GM18858 (cell line): ENCODE results near the gene LCOR.

ENCODE experiments used
- ATAC-seq: cut with Tn5 transposase; IDR thresholded peaks from one replicate; pipeline ENCODE4 v1.9.1; 2021; ENCODE audit not compliant: unreplicated experiment

LCOR gene

GRCh38 chr10:96889415-96890171, 57.5 kb downstream of the LCOR start:
- ATAC-seq, result no peak

GRCh38 chr10:96890172-96890513, 58.0 kb downstream of the LCOR start:
- ATAC-seq, result no peak

GRCh38 chr10:96890580-96890979, 58.5 kb downstream of the LCOR start:
- no peak for ATAC-seq

GRCh38 chr10:96891840-96892239, 59.7 kb downstream of the LCOR start:
- ATAC-seq, result no peak

GRCh38 chr10:96895662-96896424, 63.7 kb downstream of the LCOR start:
- no peak for ATAC-seq

GRCh38 chr10:96896884-96897589, 64.9 kb downstream of the LCOR start:
- ATAC-seq, result no peak

GRCh38 chr10:96902117-96902516, 70.0 kb downstream of the LCOR start:
- ATAC-seq, result no peak

- ATAC-seq, result no peak
Measured at GRCh38 chr10:96902731-96903358, 70.7 kb downstream of the LCOR start.

GRCh38 chr10:96904648-96905047, 72.5 kb downstream of the LCOR start:
- ATAC-seq, result no peak

- ATAC-seq, result no peak
Measured at GRCh38 chr10:96906864-96907263, 74.8 kb downstream of the LCOR start.

GRCh38 chr10:96910488-96911395, 78.6 kb downstream of the LCOR start:
- no peak for ATAC-seq

- no peak for ATAC-seq
Measured at GRCh38 chr10:96912405-96912804, 80.3 kb downstream of the LCOR start.

- no peak for ATAC-seq
Measured at GRCh38 chr10:96913906-96914305, 81.8 kb downstream of the LCOR start.

- no peak for ATAC-seq
Measured at GRCh38 chr10:96917628-96918027, 85.5 kb downstream of the LCOR start.

GRCh38 chr10:96918214-96919002, 86.3 kb downstream of the LCOR start:
- ATAC-seq, result no peak

- ATAC-seq, result no peak
Measured at GRCh38 chr10:96919785-96920430, 87.8 kb downstream of the LCOR start.

- ATAC-seq, result no peak
Measured at GRCh38 chr10:96921655-96922054, 89.6 kb downstream of the LCOR start.

- no peak for ATAC-seq
Measured at GRCh38 chr10:96922978-96923948, 91.2 kb downstream of the LCOR start.
